ENCODE measurements around the gene SDC4. TPM values are rescaled to one million over a fixed set of nuclear protein-coding genes. Genes with fewer than 3 reads are reported as not detected.

The SDC4 gene
- total and polyA plus RNA-seq, 10 donors, result 10.4 to 56.1 (median 29.6) TPM

DNA sequence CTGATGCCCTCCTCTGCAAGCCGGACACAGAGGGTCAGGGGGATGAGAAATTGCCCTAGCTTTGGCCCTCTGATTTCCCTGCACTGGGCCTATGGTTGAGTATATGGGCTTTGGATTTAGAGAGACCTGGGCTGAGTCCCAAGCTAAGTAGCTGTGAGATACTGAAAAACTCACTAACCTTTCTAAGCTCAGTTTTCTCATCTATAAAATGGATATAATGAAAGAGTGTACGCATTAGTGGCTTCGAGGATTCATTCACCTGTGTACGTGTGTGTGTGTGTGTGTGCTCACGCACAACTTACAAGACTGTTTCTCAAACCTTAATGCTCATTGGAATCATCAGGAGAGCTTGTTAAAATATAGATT, 54.2 kb downstream of the SDC4 start:
- WGBS, 5 donors, result 48 to 72% (median 60%) methylated on average over 5 of the region's 5 CpGs
- DNase-seq, result no peak
- peaks cover 7 to 34% (median 26%) of the 10 kb centered on the region in 6 donors for H3K4me1 ChIP-seq
- TF ChIP-seq, protein P1, sequence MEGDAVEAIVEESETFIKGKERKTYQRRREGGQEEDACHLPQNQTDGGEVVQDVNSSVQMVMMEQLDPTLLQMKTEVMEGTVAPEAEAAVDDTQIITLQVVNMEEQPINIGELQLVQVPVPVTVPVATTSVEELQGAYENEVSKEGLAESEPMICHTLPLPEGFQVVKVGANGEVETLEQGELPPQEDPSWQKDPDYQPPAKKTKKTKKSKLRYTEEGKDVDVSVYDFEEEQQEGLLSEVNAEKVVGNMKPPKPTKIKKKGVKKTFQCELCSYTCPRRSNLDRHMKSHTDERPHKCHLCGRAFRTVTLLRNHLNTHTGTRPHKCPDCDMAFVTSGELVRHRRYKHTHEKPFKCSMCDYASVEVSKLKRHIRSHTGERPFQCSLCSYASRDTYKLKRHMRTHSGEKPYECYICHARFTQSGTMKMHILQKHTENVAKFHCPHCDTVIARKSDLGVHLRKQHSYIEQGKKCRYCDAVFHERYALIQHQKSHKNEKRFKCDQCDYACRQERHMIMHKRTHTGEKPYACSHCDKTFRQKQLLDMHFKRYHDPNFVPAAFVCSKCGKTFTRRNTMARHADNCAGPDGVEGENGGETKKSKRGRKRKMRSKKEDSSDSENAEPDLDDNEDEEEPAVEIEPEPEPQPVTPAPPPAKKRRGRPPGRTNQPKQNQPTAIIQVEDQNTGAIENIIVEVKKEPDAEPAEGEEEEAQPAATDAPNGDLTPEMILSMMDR (IDR thresholded peaks at IDR 0.05 in 8 of 11, conservative IDR thresholded peaks at IDR 0.05 in 3 of 11), result peak in 4 of 11 experiments; percentile 5 to 31 (median 20)
- TF ChIP-seq POLR2A (IDR thresholded peaks at IDR 0.05), result no peak
- H3K4me3 ChIP-seq, result peak overlapping the region in 6 of 8 donors; percentile 49 to 82 (median 54)
- intact Hi-C loops (cut with DNase I; ENCODE audit: low total_unique reads), result no loop called here
- no peaks in the 10 kb centered on the region for H3K36me3 ChIP-seq
- peaks cover 0 to 74% (median 10%) of the 10 kb centered on the region in 7 donors for H3K27me3 ChIP-seq (replicated peaks in 1 of 7)
- H3K9me3 ChIP-seq, result no peaks in the 10 kb centered on the region
- peak overlapping the region in 1 of 8 donors; percentile 76 for H3K27ac ChIP-seq

DNA sequence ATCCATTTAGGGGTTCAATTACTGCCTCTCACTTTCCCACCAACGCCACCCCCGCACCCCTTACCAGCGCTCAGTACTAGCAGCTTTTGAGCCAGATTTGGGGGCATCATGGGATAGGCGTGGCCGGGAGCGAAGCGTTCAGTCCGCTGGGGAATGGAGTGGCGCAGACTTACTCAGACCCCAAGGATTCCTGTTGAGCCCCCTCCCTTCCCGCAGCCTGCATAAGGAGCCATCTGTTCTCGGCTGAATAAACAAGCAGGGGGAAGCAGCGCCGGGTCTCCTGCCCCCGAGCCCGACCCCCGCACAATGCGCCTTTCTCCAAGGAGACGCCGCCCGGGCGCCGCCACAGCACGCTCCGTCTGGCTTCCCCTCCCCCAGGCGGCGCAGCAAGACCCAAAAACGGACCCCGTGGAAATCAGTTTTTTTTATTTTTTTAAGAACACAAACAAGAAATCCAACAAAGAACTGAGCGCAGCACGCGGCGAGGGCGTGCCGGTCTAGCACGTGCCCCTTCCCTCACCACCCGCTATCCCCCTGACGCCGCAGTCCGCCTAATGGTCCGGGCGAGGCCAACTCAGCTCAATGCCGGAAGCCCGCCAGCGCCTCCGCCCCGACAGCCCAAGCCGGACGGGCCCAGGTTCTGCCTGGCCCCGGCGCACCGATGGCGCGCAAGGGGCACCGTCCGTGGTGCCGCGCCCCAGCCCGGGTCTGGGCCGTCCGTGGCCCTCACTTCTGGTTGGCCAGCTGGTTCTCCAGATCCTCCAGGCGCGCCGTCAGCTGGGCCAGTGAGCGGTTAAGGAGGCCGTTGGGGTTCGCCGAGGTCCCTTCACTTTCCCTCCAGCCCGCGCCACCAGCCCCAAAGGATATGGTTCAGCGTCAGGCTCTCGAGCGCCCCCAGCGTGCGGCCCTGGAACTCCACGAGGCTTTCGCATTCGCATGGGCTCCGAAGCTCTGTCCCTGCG, 54.9 kb downstream of the SDC4 start:
- H3K36me3 ChIP-seq, result no peaks in the 10 kb centered on the region
- H3K4me1 ChIP-seq, result peaks cover 7 to 34% (median 26%) of the 10 kb centered on the region in 6 donors
- peak; percentile 95 for DNase-seq
- H3K27me3 ChIP-seq (replicated peaks in 1 of 7), result peaks cover 0 to 71% (median 10%) of the 10 kb centered on the region in 7 donors
- WGBS, 5 donors, result 4 to 9% (median 5%) methylated on average over 52 to 79 of the region's 79 CpGs
- peak overlapping the region; percentile 27 to 82 (median 54) for H3K4me3 ChIP-seq
- intact Hi-C loops (cut with DNase I; ENCODE audit: low total_unique reads), result no loop called here
- no peak for TF ChIP-seq POLR2A (IDR thresholded peaks at IDR 0.05)
- TF ChIP-seq, protein P1 (IDR thresholded peaks at IDR 0.05 in 8 of 11, conservative IDR thresholded peaks at IDR 0.05 in 3 of 11), result peak; percentile 69 to 95 (median 91)
- TF ChIP-seq POLR2AphosphoS5 (IDR thresholded peaks at IDR 0.05), result peak in 2 of 3 donors; percentile 47 to 58
- H3K27ac ChIP-seq, result peak overlapping the region in 5 of 8 donors; percentile 32 to 76 (median 55)
- no peaks in the 10 kb centered on the region for H3K9me3 ChIP-seq

GRCh38 chr20:45292343-45292742, 55.9 kb downstream of the SDC4 start:
- 75 to 91% (median 79%) methylated on average over 2 of the region's 2 CpGs for WGBS, 5 donors
- DNase-seq, result no peak
- H3K27ac ChIP-seq, result no peak overlapping the region
- TF ChIP-seq POLR2A (IDR thresholded peaks at IDR 0.05), result no peak
- TF ChIP-seq, protein P1 (IDR thresholded peaks at IDR 0.05 in 8 of 11, conservative IDR thresholded peaks at IDR 0.05 in 3 of 11), result no peak
- no peak for TF ChIP-seq POLR2AphosphoS5 (IDR thresholded peaks at IDR 0.05)
- no peak overlapping the region for H3K4me3 ChIP-seq
- H3K4me1 ChIP-seq, result peaks cover 7 to 34% (median 26%) of the 10 kb centered on the region in 6 donors
- intact Hi-C loops (cut with DNase I; ENCODE audit: low total_unique reads), result no loop called here
- peaks cover 0 to 61% (median 10%) of the 10 kb centered on the region in 7 donors for H3K27me3 ChIP-seq (replicated peaks in 1 of 7)
- no peaks in the 10 kb centered on the region for H3K36me3 ChIP-seq
- H3K9me3 ChIP-seq, result no peaks in the 10 kb centered on the region

DNA sequence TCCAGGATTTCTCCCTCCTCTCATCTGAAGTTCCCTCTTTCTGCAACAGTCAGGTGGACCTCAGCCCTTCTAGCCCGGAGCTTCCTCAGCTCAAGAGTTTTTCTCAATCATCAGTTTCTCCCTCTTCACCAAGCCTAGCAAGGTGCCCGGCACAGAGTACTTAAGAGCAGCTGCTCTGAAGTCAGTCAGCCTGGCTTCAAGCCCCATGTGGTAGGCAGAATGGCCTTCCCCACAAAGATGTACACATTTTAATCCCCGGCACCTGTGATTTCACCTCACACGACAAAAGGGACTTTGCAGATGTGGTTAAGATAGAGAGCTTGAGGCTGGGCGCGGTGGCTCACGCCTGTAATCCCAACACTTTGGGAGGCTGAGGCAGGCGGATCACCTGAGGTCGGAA, 56.7 kb downstream of the SDC4 start:
- Histone ChIP-seq H3K4me3 (no peak overlapping the region), H3K27ac (no peak overlapping the region), H3K4me1 (peaks cover 7 to 34% (median 26%) of the 10 kb centered on the region in 6 donors), H3K27me3 (replicated peaks in 1 of 7) (peaks cover 0 to 53% (median 10%) of the 10 kb centered on the region in 7 donors), H3K36me3 (no peaks in the 10 kb centered on the region), H3K9me3 (no peaks in the 10 kb centered on the region)
- WGBS, 5 donors, result 82 to 88% (median 85%) methylated on average over 9 of the region's 9 CpGs
- intact Hi-C loops (cut with DNase I; ENCODE audit: low total_unique reads), result no loop called here
- TF ChIP-seq, protein P1 (IDR thresholded peaks at IDR 0.05 in 8 of 11, conservative IDR thresholded peaks at IDR 0.05 in 3 of 11), result no peak
- TF ChIP-seq POLR2AphosphoS5 (IDR thresholded peaks at IDR 0.05) (no peak), POLR2A (IDR thresholded peaks at IDR 0.05) (no peak)
- no peak for DNase-seq

Measured in spleen (tissue), 11 donors.